Left lobe of liver (tissue), 2 donors: ENCODE measurements around the gene IL36B. TPM values are rescaled to one million over a fixed set of nuclear protein-coding genes. Genes with fewer than 3 reads are reported as not detected.
"Not testable (repeated sequence)": the region's sequence is repeated elsewhere in the genome, so short reads cannot be mapped to it uniquely, and the experiment has no call there.

Source experiments
- ATAC-seq: fragments of 200-7000 bp; cut with Tn5 transposase; one replicate; pipeline ENCODE4 v1.9.1; 2020; ENCODE audit warnings: mild to moderate bottlenecking, moderate library complexity
- DNase-seq: peaks from one replicate; pipeline ENCODE4 v3.0.0-alpha.2; 2020; ENCODE audit warnings: low spot score
- total RNA-seq: library from RNA; stranded (reverse); gene quantifications from one replicate; pipeline ENCODE4 v1.2.1, GENCODE V29; 2021
- donor health status: DM: no; HTN: no; CAD: no; lungs with moderate emphysema.
- donor health status: DM: no; HTN: yes; CAD: no.

IL36B gene
- total RNA-seq = not detected

DNA sequence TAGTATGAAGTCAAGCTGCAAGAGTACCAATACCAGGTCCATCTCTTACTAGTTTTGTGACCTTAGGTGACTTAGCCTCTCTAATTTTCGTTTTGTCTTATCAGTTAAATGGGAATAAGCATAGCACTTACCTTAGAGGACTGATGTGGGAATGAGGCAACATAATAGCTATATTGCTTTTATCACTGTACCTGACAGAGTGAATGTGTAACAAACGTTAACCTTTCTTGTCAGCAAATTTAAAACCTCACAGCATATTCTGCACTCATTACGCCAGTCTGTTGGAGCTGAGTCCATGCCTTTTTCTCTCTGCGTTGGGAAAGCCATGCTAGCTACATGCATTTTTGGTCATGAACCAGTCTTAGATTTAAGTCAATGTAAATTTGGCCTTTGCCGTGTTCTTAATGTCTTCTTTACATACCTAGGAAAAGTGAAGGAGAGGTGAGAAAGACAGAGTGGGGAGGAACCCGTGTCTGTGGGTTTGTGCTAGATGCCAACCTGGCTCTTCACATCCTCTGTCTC lies at the start of gene IL36B:
TSS of gene IL36B (minus strand) at position 472 of the 522 bp plus-strand sequence.
- ATAC-seq (no peak), DNase-seq (no peak)

DNA sequence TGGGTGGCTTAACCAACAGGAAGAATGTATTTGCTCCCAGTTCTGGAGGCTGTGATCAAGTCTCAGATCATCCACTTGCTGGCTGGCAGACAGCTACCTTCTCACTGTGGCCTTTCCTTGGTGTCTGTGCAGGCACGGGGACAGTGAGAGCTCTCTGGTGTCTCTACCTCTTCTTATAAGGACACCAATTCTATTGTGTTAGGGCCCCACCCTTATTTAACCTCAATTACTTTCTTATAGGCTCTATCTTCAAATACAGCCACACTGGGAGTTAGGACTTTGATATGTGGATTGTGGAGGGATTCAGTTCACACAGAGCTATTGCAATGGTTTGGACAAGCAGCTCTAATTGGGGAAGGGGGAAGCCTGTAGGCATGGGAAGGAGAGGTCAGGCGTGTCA lies 49.5 kb upstream of the IL36B start:
- ATAC-seq (no peak), DNase-seq (no peak)

DNA sequence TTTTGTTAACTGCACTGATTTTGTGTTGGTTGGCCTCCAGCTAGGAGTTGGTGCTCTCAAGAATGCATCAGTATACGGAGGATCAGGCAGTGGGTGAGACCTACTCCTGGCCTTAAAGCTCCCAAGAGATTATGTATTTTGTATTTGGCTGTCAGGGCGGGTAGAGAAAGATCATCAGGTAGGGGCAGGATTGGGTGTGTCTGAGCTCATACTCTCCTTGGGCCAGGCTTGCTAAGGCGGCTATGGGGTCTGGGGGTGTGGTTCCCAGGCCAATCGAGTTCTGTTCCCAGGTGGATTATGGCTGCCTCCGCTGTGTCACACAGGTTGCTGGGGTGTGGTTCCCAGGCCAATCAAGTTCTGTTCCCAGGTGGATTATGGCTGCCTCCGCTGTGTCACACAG lies 45.9 kb upstream of the IL36B start:
- DNase-seq (no peak), ATAC-seq (no peak)

DNA sequence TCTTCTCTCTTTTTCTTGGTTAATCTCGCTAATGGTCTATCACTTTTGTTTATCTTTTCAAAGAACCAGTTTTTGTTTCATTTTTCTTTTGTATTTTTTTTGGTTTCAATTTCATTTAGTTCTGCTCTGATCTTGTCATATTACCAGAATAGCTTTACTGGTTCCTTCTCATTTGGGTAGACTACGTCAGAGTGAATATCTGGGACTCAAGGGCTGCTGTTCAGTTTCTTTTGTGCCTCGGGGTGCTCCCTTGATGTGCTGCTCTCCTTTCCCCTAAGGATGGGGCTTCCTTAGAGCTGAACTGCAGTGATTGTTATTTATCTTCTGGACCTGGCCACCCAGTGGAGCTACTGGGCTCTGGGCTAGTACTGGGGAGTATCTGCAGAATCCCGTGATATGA lies 45.4 kb upstream of the IL36B start:
- no peak for DNase-seq
- ATAC-seq = no peak

DNA sequence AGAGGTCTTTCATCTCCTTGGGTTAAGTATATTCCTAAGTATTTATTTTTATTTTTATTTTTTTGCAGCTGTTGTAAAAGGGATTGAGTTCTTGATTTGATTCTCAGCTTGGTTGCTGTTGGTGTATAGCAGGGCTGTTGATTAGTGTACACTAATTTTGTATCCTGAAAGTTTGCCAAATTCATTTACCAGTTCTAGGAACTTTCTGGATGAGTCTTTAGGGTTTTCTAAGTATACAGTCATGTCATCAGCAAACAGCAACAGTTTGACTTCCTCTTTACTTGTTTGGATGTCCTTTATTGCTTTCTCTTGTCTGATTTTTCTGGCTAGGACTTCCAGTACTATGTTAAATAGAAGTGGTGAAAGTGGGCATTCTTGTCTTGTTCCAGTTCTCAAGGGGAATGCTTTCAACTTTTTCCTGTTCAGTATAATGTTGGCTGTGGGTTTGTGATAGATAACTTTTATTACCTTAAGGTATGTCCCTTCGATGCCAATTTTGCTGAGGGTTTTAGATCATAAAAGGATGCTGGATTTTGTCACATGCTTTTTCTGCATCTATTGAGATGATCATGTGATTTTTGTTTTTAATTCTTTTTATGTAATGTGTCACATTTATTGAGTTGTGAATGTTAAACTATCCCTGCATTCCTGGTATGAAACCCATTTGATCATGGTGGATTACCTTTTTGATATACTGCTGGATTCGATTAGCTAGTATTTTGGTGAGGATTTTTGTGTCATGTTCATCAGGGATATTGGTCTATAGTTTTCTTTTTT lies 44.4 kb upstream of the IL36B start:
- ATAC-seq, DNase-seq: not testable (repeated sequence)

DNA sequence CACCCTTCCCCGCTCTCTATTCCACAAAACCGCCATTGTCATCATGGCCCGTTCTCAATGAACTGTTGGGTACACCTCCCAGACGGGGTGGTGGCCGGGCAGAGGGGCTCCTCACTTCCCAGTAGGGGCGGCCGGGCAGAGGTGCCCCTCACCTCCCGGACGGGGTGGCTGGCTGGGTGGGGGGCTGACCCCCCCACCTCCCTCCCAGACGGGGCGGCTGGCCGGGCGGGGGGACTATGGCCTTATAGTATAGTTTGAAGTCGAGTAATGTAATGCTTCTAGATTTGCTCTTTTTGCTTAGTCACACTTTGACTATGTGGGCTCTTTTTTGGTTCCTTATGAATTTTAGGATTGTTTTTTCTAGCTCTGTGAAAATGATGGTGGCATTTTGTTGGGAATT lies 43.6 kb upstream of the IL36B start:
- ATAC-seq, DNase-seq: not testable (repeated sequence)

DNA sequence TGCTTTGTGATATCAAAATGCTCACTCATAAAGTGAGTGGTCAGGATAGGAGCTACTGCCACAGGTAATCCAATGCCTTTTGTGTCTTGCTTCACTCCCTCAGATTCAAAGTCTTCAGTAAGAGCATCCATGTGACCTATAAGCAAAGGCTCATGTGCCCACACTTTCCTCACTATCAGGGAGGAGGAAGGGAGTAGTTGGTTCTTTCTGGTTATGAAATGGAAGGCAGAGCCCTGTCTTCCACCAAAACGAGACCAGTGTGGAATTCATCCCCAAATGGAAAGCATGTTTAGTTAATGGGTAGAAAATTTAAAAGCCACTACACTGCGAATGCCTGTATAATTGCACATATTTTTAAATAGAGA lies 40.9 kb upstream of the IL36B start:
- ATAC-seq (no peak), DNase-seq (no peak)

DNA sequence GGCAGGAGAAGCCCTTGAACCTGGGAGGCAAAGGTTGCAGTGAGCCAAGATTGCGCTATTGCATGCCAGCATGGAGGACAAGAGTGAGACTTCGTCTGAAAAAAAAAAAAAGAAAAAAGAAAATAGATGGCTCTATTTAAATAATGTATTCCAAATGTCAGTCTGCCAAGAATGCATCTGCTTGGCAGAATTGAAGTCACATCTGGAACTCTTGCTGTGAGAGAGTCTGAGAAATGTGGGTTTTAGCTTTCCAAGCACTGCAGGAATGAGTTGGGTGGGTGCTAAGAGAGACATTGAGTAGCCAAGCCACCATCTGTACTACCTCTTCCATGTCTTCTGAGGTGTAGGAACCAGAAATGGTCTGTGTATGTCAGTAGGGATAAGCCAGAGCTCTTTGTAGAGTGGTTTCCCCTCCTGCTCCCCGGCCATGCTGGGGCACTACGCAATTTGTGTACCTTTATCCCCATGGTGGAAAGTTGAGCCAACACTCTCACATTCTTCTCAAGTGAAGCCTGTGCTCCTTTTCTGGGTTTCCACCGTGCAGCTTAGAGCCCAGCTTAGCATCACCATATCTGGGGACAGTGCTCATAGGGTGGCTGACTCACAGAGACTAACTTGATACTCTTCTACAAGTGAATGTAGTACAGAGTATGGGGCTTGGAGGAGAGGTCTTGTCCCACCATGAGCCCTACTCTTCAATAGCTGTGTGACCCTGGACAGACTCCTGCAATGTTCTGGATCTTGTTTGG lies 40.4 kb upstream of the IL36B start:
- no peak for DNase-seq
- no peak for ATAC-seq

DNA sequence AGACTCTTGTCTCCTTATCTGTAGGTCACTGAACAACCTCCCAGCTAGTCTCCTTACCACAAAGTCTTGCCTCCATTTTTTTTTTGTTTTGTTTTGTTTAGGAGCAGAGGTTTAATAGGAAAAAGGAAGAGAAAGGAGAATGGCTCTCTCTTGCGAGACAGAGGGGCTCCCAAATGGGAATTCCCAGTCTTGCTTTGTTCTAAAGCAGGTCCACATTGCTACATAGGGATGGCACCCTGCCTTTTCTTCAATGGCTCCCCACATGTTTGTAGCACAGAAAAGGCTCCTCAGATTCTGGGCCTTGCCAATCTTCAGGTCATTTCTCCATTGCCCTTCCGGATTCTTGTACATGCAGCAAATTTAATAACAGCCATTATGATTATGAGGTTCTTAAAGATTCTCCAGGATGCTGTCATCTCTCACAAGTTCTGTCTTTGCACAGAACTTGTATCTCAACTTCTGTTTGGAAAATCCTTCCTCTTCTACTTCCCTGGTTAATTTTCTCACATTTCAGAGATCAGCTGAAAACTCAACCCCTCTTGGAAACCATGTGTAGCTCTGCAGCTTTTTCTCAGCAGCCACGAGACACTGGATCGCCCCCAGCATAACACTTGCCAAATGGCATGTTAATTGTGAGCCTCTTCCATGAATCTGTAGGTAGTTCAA lies 38.7 kb upstream of the IL36B start:
- ATAC-seq (no peak), DNase-seq (no peak)

DNA sequence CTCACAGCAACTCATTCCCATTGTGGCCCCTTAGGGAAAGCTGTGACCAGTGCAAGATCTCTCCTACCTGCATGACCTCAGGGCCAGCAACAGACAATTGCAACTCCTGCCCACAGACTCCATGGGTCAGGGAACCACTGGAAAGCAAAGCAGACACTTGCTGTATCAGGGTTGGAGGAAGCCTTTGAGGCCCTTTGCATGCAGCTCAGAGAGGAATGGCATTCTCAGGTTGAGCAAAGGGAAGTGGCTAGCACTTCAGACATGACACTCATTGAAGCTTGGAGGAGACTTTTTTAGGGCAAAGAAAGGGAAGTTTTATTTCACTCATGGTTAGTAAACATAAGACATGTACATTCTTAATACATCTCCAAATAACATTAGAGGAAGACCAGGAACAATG lies 37.2 kb upstream of the IL36B start:
- DNase-seq = no peak
- no peak for ATAC-seq

DNA sequence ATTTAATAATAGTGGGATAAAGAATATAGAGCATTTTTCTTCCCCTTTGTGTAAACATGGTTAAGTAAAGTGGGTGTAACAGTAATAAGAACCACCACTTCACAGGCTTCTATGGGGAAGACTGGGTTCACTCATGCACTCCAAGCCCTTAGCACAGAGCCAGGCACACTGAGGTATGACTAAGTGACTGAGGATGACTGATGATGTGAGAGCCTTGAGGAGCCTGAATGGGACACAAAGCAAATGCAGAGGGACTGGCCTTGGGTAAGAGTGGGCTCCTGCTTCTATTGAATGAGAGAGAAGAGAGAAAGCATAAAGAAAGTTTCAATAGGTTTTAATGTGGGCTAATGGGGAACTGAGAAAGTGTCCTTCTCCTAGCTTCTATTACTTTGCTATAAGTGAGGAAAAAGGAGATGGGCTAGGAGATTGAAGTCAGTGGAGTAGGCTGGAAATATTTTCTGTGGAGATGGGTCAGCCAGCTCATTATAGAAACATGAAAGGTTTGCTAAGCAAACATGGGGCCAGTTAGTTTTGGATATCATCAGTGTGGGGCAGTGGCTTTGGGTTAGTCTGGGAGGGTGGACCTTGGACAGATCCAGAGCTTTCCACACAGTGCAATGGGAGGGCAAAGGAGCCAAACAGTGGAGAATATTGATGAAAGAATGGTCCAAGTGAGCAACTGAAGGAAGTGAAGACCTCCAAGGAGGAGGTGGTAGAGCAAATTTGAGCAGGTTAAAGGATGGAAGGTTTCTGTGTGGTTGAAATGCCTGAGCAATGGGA lies 35.7 kb upstream of the IL36B start:
- DNase-seq = peak; percentile 79
- ATAC-seq = peak; percentile 97

DNA sequence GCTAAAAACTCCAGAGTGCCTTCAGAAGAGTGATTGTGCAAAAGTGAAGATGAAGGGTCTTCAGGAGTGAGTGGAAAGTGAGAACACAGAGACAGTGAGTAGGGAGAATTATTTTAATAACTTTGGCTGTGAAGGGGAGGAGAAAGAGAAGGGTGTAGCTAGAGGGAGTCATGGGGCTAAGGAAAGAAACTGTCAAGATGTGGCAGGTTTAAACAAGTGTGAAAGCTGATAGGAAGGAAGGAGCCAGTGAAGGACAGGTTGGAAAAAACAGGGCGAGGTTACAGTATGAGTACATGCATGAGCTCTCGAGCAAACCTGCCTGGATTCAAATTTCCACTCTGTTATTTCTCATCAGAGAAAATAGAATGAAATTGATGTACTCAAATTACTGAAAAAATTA lies 32.9 kb upstream of the IL36B start:
- no peak for DNase-seq
- no peak for ATAC-seq

DNA sequence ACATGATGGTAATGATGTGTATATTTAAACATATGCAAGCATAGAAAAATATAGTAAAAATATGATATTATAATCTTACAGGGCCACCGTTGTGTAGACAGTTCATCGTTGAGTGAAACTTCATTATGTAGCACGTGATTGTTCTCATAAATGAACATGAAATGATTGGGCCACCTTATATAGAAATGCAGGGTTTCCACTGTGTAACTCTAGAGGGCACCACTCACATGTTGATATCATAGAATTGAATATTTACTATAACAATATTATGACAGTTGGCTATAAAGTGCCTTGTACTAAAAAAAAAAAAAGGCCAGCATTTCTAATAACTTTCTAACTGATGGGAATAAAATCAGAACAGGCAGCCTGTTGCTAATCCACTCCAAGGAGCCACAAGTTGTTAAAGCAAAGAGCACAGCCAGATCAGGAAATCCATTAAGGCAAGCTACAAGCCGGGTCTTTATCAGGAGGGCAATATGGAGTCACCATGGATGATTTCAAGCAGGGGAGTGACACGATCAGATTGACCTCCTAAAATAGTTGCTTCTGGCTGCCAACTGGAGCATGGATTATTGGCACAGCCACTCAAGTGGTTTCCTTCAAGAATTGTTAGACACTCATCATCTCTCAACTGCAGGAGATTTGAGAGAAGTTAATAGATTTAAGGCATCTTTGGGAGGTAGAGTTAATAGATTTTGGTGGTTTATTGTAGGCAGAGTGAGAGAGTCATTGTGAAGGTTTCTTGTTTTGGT lies 31.8 kb upstream of the IL36B start:
- DNase-seq (no peak), ATAC-seq (peak; percentile 55)

DNA sequence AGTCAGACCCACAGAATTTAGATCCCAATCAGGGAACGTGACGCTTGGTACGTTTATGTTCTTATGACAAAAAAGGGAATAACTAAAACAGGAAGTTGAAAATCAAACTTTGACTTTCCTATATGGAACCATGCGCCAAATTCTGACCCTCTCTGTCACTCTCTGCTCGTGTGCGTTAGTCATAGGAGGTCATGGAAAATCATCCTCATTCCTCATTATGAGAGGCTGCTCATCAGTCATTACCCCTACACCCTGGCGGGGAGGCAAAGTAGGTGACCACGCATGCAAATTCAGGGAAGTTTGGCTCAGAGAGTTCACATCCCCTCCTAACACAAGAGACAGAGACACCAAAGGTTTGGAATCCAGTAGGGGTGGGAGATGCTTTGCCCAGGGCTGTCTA lies 30.6 kb upstream of the IL36B start:
- DNase-seq (no peak), ATAC-seq (no peak)

DNA sequence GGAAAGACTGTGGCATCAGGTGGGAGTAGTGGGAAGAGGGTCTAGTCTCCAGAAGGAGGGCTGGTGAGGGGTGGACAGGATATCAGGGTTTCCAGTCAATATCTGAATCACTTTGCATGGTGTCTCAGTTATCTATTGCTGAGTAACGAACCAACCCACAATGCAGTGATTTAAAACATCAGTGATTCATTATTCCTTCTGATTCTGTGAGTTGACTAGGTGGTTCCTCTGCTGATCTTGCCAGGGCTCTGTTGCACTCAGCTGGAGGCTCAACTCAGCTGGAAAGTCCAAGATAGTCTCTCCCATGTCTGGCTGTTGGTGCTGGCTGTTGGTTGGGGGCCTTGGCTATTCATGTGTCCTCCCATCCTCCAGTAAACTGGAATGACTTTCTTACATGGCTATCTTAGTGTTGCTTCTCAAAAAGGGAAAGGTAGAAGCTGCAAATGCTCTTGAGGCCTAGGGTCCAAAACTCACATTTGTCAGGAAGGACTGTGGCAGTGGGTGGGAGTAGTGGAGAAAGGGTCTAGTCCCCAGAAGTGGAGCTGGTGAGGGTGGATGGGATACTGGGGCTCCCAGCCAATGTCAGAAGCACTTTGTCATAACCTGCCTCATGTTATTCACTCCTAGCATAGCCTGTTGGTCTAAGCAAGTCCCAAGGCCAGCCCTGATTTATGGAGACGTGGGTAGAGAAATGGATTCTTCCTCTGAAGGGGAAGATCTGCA lies 29.0 kb upstream of the IL36B start:
- ATAC-seq (no peak), DNase-seq (no peak)

DNA sequence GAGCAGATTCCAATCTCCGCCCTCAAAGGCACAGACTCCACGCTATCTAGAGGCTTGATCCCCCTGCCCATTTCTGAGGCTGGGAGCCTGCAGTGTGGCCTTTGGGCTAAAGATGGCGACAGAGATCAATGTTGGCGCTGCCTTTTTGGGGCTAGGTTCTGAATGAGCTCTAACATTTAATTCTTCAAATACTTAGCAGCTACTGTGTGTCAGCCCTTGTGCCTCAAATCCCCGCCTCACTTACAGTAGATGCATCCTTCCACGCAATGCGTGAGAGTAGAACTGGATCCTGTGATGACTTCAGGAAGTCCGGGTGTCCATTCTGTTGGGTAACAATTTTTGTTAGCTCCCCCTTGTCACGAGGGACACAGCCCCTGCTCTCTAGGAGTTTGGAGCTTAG lies 27.5 kb upstream of the IL36B start:
- ATAC-seq = peak; percentile 79
- DNase-seq = peak; percentile 55

DNA sequence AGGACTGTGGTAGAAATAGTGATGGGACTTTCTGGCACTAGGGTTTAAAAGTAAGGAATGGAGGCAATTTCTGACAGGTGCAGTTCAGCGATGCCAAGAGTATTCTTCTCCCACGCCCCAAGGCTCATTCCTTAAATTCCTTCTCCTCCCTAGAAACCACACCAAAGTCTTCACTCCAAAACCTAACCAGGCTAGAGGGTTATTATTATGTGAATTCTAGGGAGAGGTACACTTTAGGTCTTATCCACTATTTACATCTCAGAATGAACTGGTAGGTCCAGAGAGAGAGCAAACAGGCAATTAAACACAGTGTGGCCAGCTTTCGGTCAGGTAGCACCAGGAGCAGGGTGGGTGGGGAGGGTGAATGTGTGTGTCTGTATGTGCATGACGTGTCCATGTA lies 26.5 kb upstream of the IL36B start:
- DNase-seq (no peak), ATAC-seq (no peak)

DNA sequence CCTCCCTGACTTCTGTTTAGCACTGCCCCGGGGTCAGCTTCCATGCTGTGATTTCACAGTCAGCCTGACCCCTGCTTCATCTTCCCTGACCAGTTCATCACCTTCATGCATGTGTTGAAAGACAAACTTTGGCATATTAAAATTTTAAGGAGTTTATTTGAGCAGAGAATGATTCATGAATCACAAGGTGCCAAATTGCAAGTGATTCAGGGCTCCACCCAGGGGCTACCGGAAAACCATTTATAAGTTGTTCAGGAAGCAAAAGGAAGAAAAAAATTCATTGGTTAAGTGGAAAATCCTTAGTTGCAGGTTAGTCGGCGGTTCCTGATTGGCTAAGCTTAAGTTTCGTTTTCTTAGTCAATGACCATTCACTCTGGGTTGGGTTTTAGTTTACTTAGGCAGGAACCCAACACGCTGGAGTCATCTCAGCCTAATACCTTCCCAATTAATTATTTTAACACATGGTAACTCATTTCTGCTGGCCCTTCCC lies 25.7 kb upstream of the IL36B start:
- no peak for DNase-seq
- peak; percentile 80 for ATAC-seq

DNA sequence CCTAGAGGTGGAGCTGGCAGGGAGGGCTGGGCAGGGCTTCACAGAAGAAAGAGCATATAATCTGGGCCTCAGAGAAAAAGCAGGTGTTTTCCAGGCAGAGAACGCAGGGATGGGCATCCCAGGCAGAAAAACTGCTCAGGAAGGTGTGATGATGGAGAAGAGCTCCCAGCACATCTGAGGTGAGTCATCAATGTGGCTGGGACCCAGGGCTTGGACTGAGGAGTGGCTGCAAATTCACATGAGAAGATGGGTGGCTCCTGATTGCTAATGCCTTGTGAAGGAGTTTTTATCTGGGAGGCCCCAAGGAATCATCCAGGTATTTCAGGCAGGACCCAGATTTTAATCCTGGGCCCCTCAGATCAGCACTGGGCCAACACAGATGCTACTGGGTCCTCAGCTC lies 25.3 kb upstream of the IL36B start:
- no peak for DNase-seq
- no peak for ATAC-seq
